Activated CD8-positive, alpha-beta memory T cell treated with anti-CD3 and anti-CD28 coated beads for 24 hours (primary cell): ENCODE data around the gene ACTL7B.
"Not testable (repeated sequence)": the region's sequence is repeated elsewhere in the genome, so short reads cannot be mapped to it uniquely, and the experiment has no call there.

ENCODE experiments used
- DNase-seq: peaks from one replicate; pipeline ENCODE4 v3.0.0-alpha.2; 2020

Gene ACTL7B

GRCh38 chr9:108867829-108868228, 12.0 kb upstream of the ACTL7B start:
- no peak for DNase-seq

- no peak for DNase-seq
These were observed 11.3 kb upstream of the ACTL7B start for GRCh38 chr9:108867116-108867515.

- no peak for DNase-seq
These were observed 10.2 kb upstream of the ACTL7B start for GRCh38 chr9:108866001-108866420.

GRCh38 chr9:108865037-108865436, 9.3 kb upstream of the ACTL7B start:
- DNase-seq = no peak

GRCh38 chr9:108864446-108864845, 8.7 kb upstream of the ACTL7B start:
- no peak for DNase-seq

- no peak for DNase-seq
These were observed 8.1 kb upstream of the ACTL7B start for GRCh38 chr9:108863891-108864290.

GRCh38 chr9:108861997-108862396, 6.2 kb upstream of the ACTL7B start, which contains the start of gene ACTL7A:
TSS of gene ACTL7A (plus strand) at chr9:108862266. CDS start at chr9:108862323, 57 bp downstream.
- DNase-seq = no peak

GRCh38 chr9:108861464-108861863, 5.7 kb upstream of the ACTL7B start:
- no peak for DNase-seq

- no peak for DNase-seq
These were observed 5.0 kb upstream of the ACTL7B start for GRCh38 chr9:108860764-108861163.

- DNase-seq = no peak
These were observed 4.6 kb upstream of the ACTL7B start for GRCh38 chr9:108860354-108860753.

- DNase-seq = no peak
These were observed 3.8 kb upstream of the ACTL7B start for GRCh38 chr9:108859459-108860114.

- no peak for DNase-seq
These were observed 1.8 kb upstream of the ACTL7B start for GRCh38 chr9:108857572-108857971.

GRCh38 chr9:108855529-108855886, 278 bp downstream of the ACTL7B start:
- no peak for DNase-seq

- no peak for DNase-seq
These were observed 901 bp downstream of the ACTL7B start for GRCh38 chr9:108854641-108855528.

GRCh38 chr9:108854094-108854493, 1.7 kb downstream of the ACTL7B start:
- no peak for DNase-seq

- DNase-seq = no peak
These were observed 3.7 kb downstream of the ACTL7B start for GRCh38 chr9:108852079-108852478.

GRCh38 chr9:108851138-108851537, 4.6 kb downstream of the ACTL7B start:
- DNase-seq = no peak

- DNase-seq = no peak
These were observed 5.4 kb downstream of the ACTL7B start for GRCh38 chr9:108850293-108850897.

GRCh38 chr9:108848296-108848695, 7.5 kb downstream of the ACTL7B start:
- not testable (repeated sequence) for DNase-seq

GRCh38 chr9:108845947-108846346, 9.8 kb downstream of the ACTL7B start:
- DNase-seq = no peak

GRCh38 chr9:108845507-108845906, 10.3 kb downstream of the ACTL7B start:
- DNase-seq = no peak

- DNase-seq = no peak
These were observed 10.9 kb downstream of the ACTL7B start for GRCh38 chr9:108844856-108845255.

- DNase-seq = no peak
These were observed 11.4 kb downstream of the ACTL7B start for GRCh38 chr9:108844391-108844790.
